Measurements from ENCODE around the gene PRKCE. TPM values are rescaled to one million over a fixed set of nuclear protein-coding genes. Genes with fewer than 3 reads are reported as not detected.

Gene PRKCE
- total RNA-seq, 1 experiment from 2014 or later, result 14.8 TPM

- Histone ChIP-seq H3K4me3 (replicated peaks in 1 of 2; ENCODE audit: low read depth in 1 of 2, low read length in 2 of 2) (no peak overlapping the region), H3K9me2 (ENCODE audit: insufficient read depth) (no peaks in the 10 kb centered on the region), H3K36me3 (ENCODE audit: control insufficient read depth in 1 of 2, insufficient read depth in 2 of 2, low read length in 2 of 2) (no peaks in the 10 kb centered on the region), H3K9ac (ENCODE audit: low read length) (no peak overlapping the region), H3K4me1 (ENCODE audit: control insufficient read depth in 1 of 2, insufficient read depth in 2 of 2, low read length in 2 of 2) (no peaks in the 10 kb centered on the region), H3K9me3 (ENCODE audit: control insufficient read depth in 1 of 2, insufficient read depth in 1 of 2, low read depth in 1 of 2, low read length in 2 of 2) (no peaks in the 10 kb centered on the region), H3K79me2 (ENCODE audit: insufficient read depth, low read length) (no peaks in the 10 kb centered on the region), H2AFZ (ENCODE audit: low read depth, low read length, poor library complexity, severe bottlenecking) (no peak overlapping the region), H4K20me1 (ENCODE audit: insufficient read depth) (no peaks in the 10 kb centered on the region), H3K27ac (ENCODE audit: low read depth, low read length) (no peak overlapping the region), H3K4me2 (ENCODE audit: low read length) (no peak overlapping the region), H3K27me3 (ENCODE audit: insufficient read depth, low read length) (no peaks in the 10 kb centered on the region)
- TF ChIP-seq POLR2AphosphoS5 (IDR thresholded peaks at IDR 0.05; ENCODE audit: low read depth, low read length), result no peak
- TF ChIP-seq SP1 (IDR thresholded peaks at IDR 0.05; ENCODE audit: low read depth), result no peak
- TF ChIP-seq EZH2 (IDR thresholded peaks at IDR 0.05), result no peak
- no peak for TF ChIP-seq MAX (IDR thresholded peaks at IDR 0.05)
- no peak for TF ChIP-seq TCF7L2 (IDR thresholded peaks at IDR 0.05; ENCODE audit: borderline replicate concordance, extremely low read depth, insufficient read depth, insufficient read length)
- no peak for TF ChIP-seq SIN3A (IDR thresholded peaks at IDR 0.05; ENCODE audit: low read depth)
- no peak for TF ChIP-seq ELF1 (IDR thresholded peaks at IDR 0.05; ENCODE audit: borderline replicate concordance, low read depth)
- no peak for TF ChIP-seq JUND (IDR thresholded peaks at IDR 0.05)
- no peak for TF ChIP-seq CBX3 (IDR thresholded peaks at IDR 0.05; ENCODE audit: low read depth)
- TF ChIP-seq EZH2phosphoT487 (IDR thresholded peaks at IDR 0.05; ENCODE audit: borderline replicate concordance), result no peak
- TF ChIP-seq ATF3 (IDR thresholded peaks at IDR 0.05), result no peak
- no peak for TF ChIP-seq POLR2A (IDR thresholded peaks at IDR 0.05; ENCODE audit: borderline replicate concordance, extremely low read depth, insufficient read depth, insufficient read length)
- no peak for TF ChIP-seq EGR1 (IDR thresholded peaks at IDR 0.05; ENCODE audit: low read depth)
- ChIA-PET POLR2A (no interaction called here), CTCF (no interaction called here), RAD21 (ENCODE audit: low non-redundant PET in 1 of 2, low total read pairs in 2 of 2, uncharacterized antibody in 2 of 2, unreplicated experiment in 2 of 2) (no interaction called here)
- intact Hi-C loops (cut with micrococcal nuclease), result no loop called here
- ATAC-seq, result no peak
- no TSS peak for BruUV-seq (replicated peaks)
- no peak for DNase-seq (ENCODE audit: low read depth, low spot score)
Observed at GRCh38 chr2:45897842-45898241, 246.4 kb downstream of the PRKCE start.

GRCh38 chr2:45898819-45899218 lies 247.3 kb downstream of the PRKCE start:
- no peaks in the 10 kb centered on the region for H3K36me3 ChIP-seq (ENCODE audit: control insufficient read depth in 1 of 2, insufficient read depth in 2 of 2, low read length in 2 of 2)
- no peaks in the 10 kb centered on the region for H3K27me3 ChIP-seq (ENCODE audit: insufficient read depth, low read length)
- no peaks in the 10 kb centered on the region for H3K79me2 ChIP-seq (ENCODE audit: insufficient read depth, low read length)
- no peak overlapping the region for H2AFZ ChIP-seq (ENCODE audit: low read depth, low read length, poor library complexity, severe bottlenecking)
- H3K27ac ChIP-seq (ENCODE audit: low read depth, low read length), result no peak overlapping the region
- H3K9ac ChIP-seq (ENCODE audit: low read length), result no peak overlapping the region
- CTCF ChIA-PET, result no interaction called here
- no peak overlapping the region for H3K4me2 ChIP-seq (ENCODE audit: low read length)
- ATAC-seq (no peak), DNase-seq (ENCODE audit: low read depth, low spot score) (no peak)
- no peaks in the 10 kb centered on the region for H4K20me1 ChIP-seq (ENCODE audit: insufficient read depth)
- H3K9me3 ChIP-seq (ENCODE audit: control insufficient read depth in 1 of 2, insufficient read depth in 1 of 2, low read depth in 1 of 2, low read length in 2 of 2), result no peaks in the 10 kb centered on the region
- RAD21 ChIA-PET (ENCODE audit: low non-redundant PET in 1 of 2, low total read pairs in 2 of 2, uncharacterized antibody in 2 of 2, unreplicated experiment in 2 of 2), result no interaction called here
- no peak overlapping the region for H3K4me3 ChIP-seq (replicated peaks in 1 of 2; ENCODE audit: low read depth in 1 of 2, low read length in 2 of 2)
- no peaks in the 10 kb centered on the region for H3K9me2 ChIP-seq (ENCODE audit: insufficient read depth)
- no TSS peak for BruUV-seq (replicated peaks)
- intact Hi-C loops (cut with micrococcal nuclease), result no loop called here
- H3K4me1 ChIP-seq (ENCODE audit: control insufficient read depth in 1 of 2, insufficient read depth in 2 of 2, low read length in 2 of 2), result no peaks in the 10 kb centered on the region
- POLR2A ChIA-PET, result no interaction called here
- TF ChIP-seq CEBPB (IDR thresholded peaks at IDR 0.05; ENCODE audit: low read depth) (no peak), JUND (IDR thresholded peaks at IDR 0.05) (no peak), FOSL1 (IDR thresholded peaks at IDR 0.05; ENCODE audit: low read depth) (no peak), YY1 (IDR thresholded peaks at IDR 0.05; ENCODE audit: extremely low read depth, insufficient replicate concordance, low read depth, low read length) (no peak), EZH2phosphoT487 (IDR thresholded peaks at IDR 0.05; ENCODE audit: borderline replicate concordance) (no peak), SIN3A (IDR thresholded peaks at IDR 0.05; ENCODE audit: low read depth) (no peak), SRF (IDR thresholded peaks at IDR 0.05; ENCODE audit: low read depth) (no peak), RAD21 (IDR thresholded peaks at IDR 0.05; ENCODE audit: low read depth) (no peak), ZNF274 (IDR thresholded peaks at IDR 0.05; ENCODE audit: low read depth, low read length) (no peak), CTCF (IDR thresholded peaks at IDR 0.05 in 2 of 3, conservative IDR thresholded peaks at IDR 0.05 in 1 of 3; ENCODE audit: borderline replicate concordance in 1 of 3, insufficient read depth in 1 of 3, low read depth in 2 of 3, low read length in 2 of 3) (no peak), POLR2AphosphoS5 (IDR thresholded peaks at IDR 0.05; ENCODE audit: low read depth, low read length) (no peak), MAX (IDR thresholded peaks at IDR 0.05) (no peak)
